Natural killer cell (primary cell): Measurements from ENCODE around the gene DLG1. TPM values are rescaled to one million over a fixed set of nuclear protein-coding genes. Genes with fewer than 3 reads are reported as not detected.

ENCODE experiments used
- ATAC-seq, 3 donors: fragments of 150-1000 bp in 2 of 3; fragments of 200-7000 bp in 1 of 3; cut with Tn5 transposase; 1 replicate in 1 of 3; 2 replicates in 2 of 3; pipeline ENCODE4 v1.10.0; 2021; ENCODE audit warnings: mild to moderate bottlenecking in 2 of 3, moderate library complexity in 2 of 3
- DNase-seq, 2 donors: peaks; one replicate each; pipeline versions ENCODE4 v3.0.0 to v3.0.0-alpha.2; 2013 to 2021; ENCODE audit warnings: mixed read lengths in 1 of 2
- H3K27ac ChIP-seq: one replicate; pipeline ENCODE4 v1.5.1; 2013; ENCODE audit warnings: mild to moderate bottlenecking, low read length
- H3K27me3 ChIP-seq: one replicate; pipeline ENCODE4 v1.6.1; 2013; ENCODE audit warnings: low read length; ENCODE audit not compliant: control insufficient read depth, insufficient read depth
- H3K36me3 ChIP-seq: one replicate; pipeline ENCODE4 v1.6.1; 2013; ENCODE audit warnings: low read length; ENCODE audit not compliant: control insufficient read depth, insufficient read depth
- H3K4me1 ChIP-seq: one replicate; pipeline ENCODE4 v1.6.1; 2013; ENCODE audit warnings: low read length; ENCODE audit not compliant: control insufficient read depth, insufficient read depth
- H3K4me3 ChIP-seq: one replicate; pipeline ENCODE4 v1.5.1; 2013; ENCODE audit warnings: low read length
- H3K9me3 ChIP-seq: one replicate; pipeline ENCODE4 v1.6.1; 2013; ENCODE audit warnings: low read length; ENCODE audit not compliant: control insufficient read depth, insufficient read depth
- H3K27ac Mint-ChIP-seq, 2 donors: one replicate each; pipeline ENCODE4 v1.8.0; 2022; ENCODE audit warnings: mild to moderate bottlenecking in 2 of 2, mixed read lengths in 2 of 2, moderate library complexity in 1 of 2
- H3K27me3 Mint-ChIP-seq, 2 donors: one replicate each; pipeline ENCODE4 v1.8.0; 2022; ENCODE audit warnings: low read depth in 2 of 2, mixed read lengths in 2 of 2
- H3K36me3 Mint-ChIP-seq: one replicate; pipeline ENCODE4 v1.8.0; 2022; ENCODE audit warnings: mixed read lengths
- H3K4me1 Mint-ChIP-seq, 2 donors: one replicate each; pipeline ENCODE4 v1.8.0; 2022; ENCODE audit warnings: mixed read lengths in 2 of 2
- H3K4me3 Mint-ChIP-seq: one replicate; pipeline ENCODE4 v1.8.0; 2022; ENCODE audit warnings: mild to moderate bottlenecking, moderate library complexity, mixed read lengths
- H3K9me3 Mint-ChIP-seq, 2 donors: one replicate each; pipeline ENCODE4 v1.8.0; 2022; ENCODE audit warnings: mixed read lengths in 2 of 2
- CTCF ChIP-seq: fragments of 200-600 bp; IDR thresholded peaks from one replicate; pipeline ENCODE4 v1.8.0; 2022; ENCODE audit warnings: antibody characterized with exemption
- WGBS: methylation state at CpG from one replicate; pipeline ENCODE4 v1.1.7; 2013; ENCODE audit warnings: missing lambda C conversion rate; ENCODE audit not compliant: insufficient coverage; 5-methylcytosine and 5-hydroxymethylcytosine counted together
- intact Hi-C: fragments of 100-400 bp; cut with micrococcal nuclease; formaldehyde crosslinking; loops from one replicate; pipeline ENCODE4 v1.14.2; 2022
- total RNA-seq, 4 donors: library from RNA; stranded (reverse); fragments of 120-200 nt in 1 of 4; gene quantifications; one replicate each; pipeline versions ENCODE4 v1.2.3 to v1.2.4, GENCODE V29; 2013 to 2022

DLG1 gene
- total RNA-seq, 3 donors from 2014 or later (not counting 1 experiment from before 2014, with no cell fraction given), result 82.0 to 91.8 (median 89.0) TPM

- Mint-ChIP-seq H3K36me3 (peaks cover 14% of the 10 kb centered on the region), H3K4me3 (no peak overlapping the region), H3K27ac (no peak overlapping the region), H3K27me3 (no peaks in the 10 kb centered on the region), H3K9me3 (peaks cover 2 to 17% of the 10 kb centered on the region in 2 donors), H3K4me1 (peaks cover 4 to 13% of the 10 kb centered on the region in 2 donors)
- peaks cover 4% of the 10 kb centered on the region for H3K9me3 ChIP-seq
- H3K4me3 ChIP-seq, result no peak overlapping the region
- ATAC-seq (no peak), DNase-seq (no peak)
- 100% methylated on average over 1 of the region's 1 CpG for WGBS
- no peaks in the 10 kb centered on the region for H3K4me1 ChIP-seq
- intact Hi-C loops, result no loop called here
- H3K36me3 ChIP-seq, result no peaks in the 10 kb centered on the region
- no peak overlapping the region for H3K27ac ChIP-seq
- no peak for TF ChIP-seq CTCF
- H3K27me3 ChIP-seq, result no peaks in the 10 kb centered on the region
These were observed 146.8 kb downstream of the DLG1 start for GRCh38 chr3:197151580-197151979.

GRCh38 chr3:197149528-197149927 is 148.9 kb downstream of the DLG1 start:
- no peak for DNase-seq
- no peak for ATAC-seq

GRCh38 chr3:197144188-197144587 is 154.2 kb downstream of the DLG1 start:
- H3K27ac ChIP-seq, result no peak overlapping the region
- no peak overlapping the region for H3K4me3 Mint-ChIP-seq
- DNase-seq (no peak), ATAC-seq (no peak)
- H3K9me3 ChIP-seq, result no peaks in the 10 kb centered on the region
- no peak for TF ChIP-seq CTCF
- no peaks in the 10 kb centered on the region for H3K27me3 Mint-ChIP-seq
- WGBS, result 89% methylated on average over 1 of the region's 1 CpG
- H3K36me3 Mint-ChIP-seq, result no peaks in the 10 kb centered on the region
- H3K36me3 ChIP-seq, result peaks cover 13% of the 10 kb centered on the region
- no peaks in the 10 kb centered on the region for H3K9me3 Mint-ChIP-seq
- no peaks in the 10 kb centered on the region for H3K4me1 ChIP-seq
- no peak overlapping the region for H3K4me3 ChIP-seq
- intact Hi-C loops, result no loop called here
- peaks cover 11 to 22% of the 10 kb centered on the region in 2 donors for H3K4me1 Mint-ChIP-seq
- H3K27ac Mint-ChIP-seq, result no peak overlapping the region
- no peaks in the 10 kb centered on the region for H3K27me3 ChIP-seq

More at GRCh38 chr3:197149528-197149927, 148.9 kb downstream of the DLG1 start:
- no peak overlapping the region for H3K27ac Mint-ChIP-seq
- peaks cover 4% of the 10 kb centered on the region for H3K9me3 ChIP-seq
- no peaks in the 10 kb centered on the region for H3K27me3 ChIP-seq
- no peak overlapping the region for H3K4me3 Mint-ChIP-seq
- H3K9me3 Mint-ChIP-seq, result peaks cover 0 to 2% of the 10 kb centered on the region in 2 donors
- H3K27ac ChIP-seq, result no peak overlapping the region
- H3K36me3 Mint-ChIP-seq, result peaks cover 3% of the 10 kb centered on the region
- H3K4me1 Mint-ChIP-seq, result peaks cover 11 to 23% of the 10 kb centered on the region in 2 donors
- 85% methylated on average over 3 of the region's 3 CpGs for WGBS
- intact Hi-C loops, result no loop called here
- H3K27me3 Mint-ChIP-seq, result no peaks in the 10 kb centered on the region
- H3K4me3 ChIP-seq, result no peak overlapping the region
- H3K36me3 ChIP-seq, result no peaks in the 10 kb centered on the region
- TF ChIP-seq CTCF, result no peak
- H3K4me1 ChIP-seq, result no peaks in the 10 kb centered on the region

- H3K27me3 Mint-ChIP-seq, result no peaks in the 10 kb centered on the region
- H3K9me3 ChIP-seq, result no peaks in the 10 kb centered on the region
- DNase-seq, result no peak
- no peak for TF ChIP-seq CTCF
- no peak overlapping the region for H3K4me3 Mint-ChIP-seq
- H3K9me3 Mint-ChIP-seq, result no peaks in the 10 kb centered on the region
- H3K36me3 ChIP-seq, result peaks cover 36% of the 10 kb centered on the region
- no peaks in the 10 kb centered on the region for H3K4me1 ChIP-seq
- peaks cover 0 to 10% of the 10 kb centered on the region in 2 donors for H3K4me1 Mint-ChIP-seq
- H3K36me3 Mint-ChIP-seq, result no peaks in the 10 kb centered on the region
- no peak overlapping the region for H3K27ac ChIP-seq
- H3K27me3 ChIP-seq, result no peaks in the 10 kb centered on the region
- no peak overlapping the region for H3K27ac Mint-ChIP-seq
- ATAC-seq, result no peak
- intact Hi-C loops, result no loop called here
- WGBS, result no CpG with 5 or more reads among the region's 1 CpG
- H3K4me3 ChIP-seq, result no peak overlapping the region
These were observed 158.8 kb downstream of the DLG1 start for GRCh38 chr3:197139586-197139985.
